ENCODE measurements around the gene TRAPPC5. TPM values are rescaled to one million over a fixed set of nuclear protein-coding genes. Genes with fewer than 3 reads are reported as not detected.

TRAPPC5 gene
- total RNA-seq, 3 donors from 2014 or later: 72.5 to 97.0 (median 91.1) TPM

GRCh38 chr19:7665076-7665475 lies 15.6 kb upstream of the TRAPPC5 start:
- ATAC-seq (no peak), DNase-seq (no peak)
- no peak for TF ChIP-seq CTCF (IDR thresholded peaks at IDR 0.05)

GRCh38 chr19:7668842-7669241 lies 11.8 kb upstream of the TRAPPC5 start, which contains the start of gene RETN:
Gene RETN, plus strand, starts transcription at chr19:7669049. Its CDS starts 278 bp downstream, at chr19:7669327.
- no peak for TF ChIP-seq CTCF (IDR thresholded peaks at IDR 0.05)
- DNase-seq (no peak), ATAC-seq (no peak)
- no peaks in the 10 kb centered on the region for H3K36me3 ChIP-seq (ENCODE audit: low read depth)
- H3K4me1 ChIP-seq (ENCODE audit: low read depth): no peaks in the 10 kb centered on the region
- no peak within 1 kb of the TSS for H3K4me3 ChIP-seq
- no peaks in the 10 kb centered on the region for H3K9me3 ChIP-seq
- intact Hi-C loops (cut with DNase I, micrococcal nuclease): no loop called here

More at GRCh38 chr19:7665076-7665475, 15.6 kb upstream of the TRAPPC5 start:
- Histone ChIP-seq H3K36me3 (ENCODE audit: low read depth) (no peaks in the 10 kb centered on the region), H3K4me3 (no peak overlapping the region), H3K9me3 (no peaks in the 10 kb centered on the region), H3K4me1 (ENCODE audit: low read depth) (no peaks in the 10 kb centered on the region)
- intact Hi-C loops (cut with DNase I, micrococcal nuclease): no loop called here

GRCh38 chr19:7669641-7670040 lies 11.0 kb upstream of the TRAPPC5 start:
- ATAC-seq (no peak), DNase-seq (no peak)
- Histone ChIP-seq H3K9me3 (no peaks in the 10 kb centered on the region), H3K4me1 (ENCODE audit: low read depth) (no peaks in the 10 kb centered on the region), H3K4me3 (no peak overlapping the region), H3K36me3 (ENCODE audit: low read depth) (no peaks in the 10 kb centered on the region)
- intact Hi-C loops (cut with DNase I, micrococcal nuclease): no loop called here
- TF ChIP-seq CTCF (IDR thresholded peaks at IDR 0.05): no peak

- no peak for DNase-seq
- peak; percentile 36 for ATAC-seq
- Histone ChIP-seq H3K4me3 (no peak overlapping the region), H3K9me3 (no peaks in the 10 kb centered on the region), H3K36me3 (ENCODE audit: low read depth) (no peaks in the 10 kb centered on the region), H3K4me1 (ENCODE audit: low read depth) (no peaks in the 10 kb centered on the region)
- intact Hi-C loops (cut with DNase I, micrococcal nuclease): no loop called here
- no peak for TF ChIP-seq CTCF (IDR thresholded peaks at IDR 0.05)
Observed at GRCh38 chr19:7670150-7670783, 10.4 kb upstream of the TRAPPC5 start.

- no peak for TF ChIP-seq CTCF (IDR thresholded peaks at IDR 0.05)
- Histone ChIP-seq H3K36me3 (ENCODE audit: low read depth) (no peaks in the 10 kb centered on the region), H3K9me3 (no peaks in the 10 kb centered on the region), H3K4me3 (no peak overlapping the region), H3K4me1 (ENCODE audit: low read depth) (no peaks in the 10 kb centered on the region)
- DNase-seq: no peak
- intact Hi-C loops (cut with DNase I, micrococcal nuclease): no loop called here
- ATAC-seq: no peak
Observed at GRCh38 chr19:7670790-7671189, 9.8 kb upstream of the TRAPPC5 start.

Measured in mucosa of descending colon (tissue), 3 donors.